NB4 (cell line): ENCODE data around the gene EI24.

Source experiments
- DNase-seq: peaks from one replicate; pipeline ENCODE4 v3.0.0; 2010; ENCODE audit warnings: low read depth
- H3K4me3 ChIP-seq: one replicate; pipeline ENCODE4 v1.5.1; 2011; ENCODE audit warnings: mild to moderate bottlenecking, low read depth, low read length, moderate library complexity
- MAX ChIP-seq: IDR thresholded peaks from 2 replicates; pipeline ENCODE4 v1.6.1; 2011; ENCODE audit warnings: low read depth, low read length
- MYC ChIP-seq: IDR thresholded peaks from 2 replicates; pipeline ENCODE4 v1.6.1; 2011; ENCODE audit warnings: low read depth, low read length
- POLR2A ChIP-seq: IDR thresholded peaks from 2 replicates; pipeline ENCODE4 v1.6.1; 2011; ENCODE audit warnings: mild to moderate bottlenecking; ENCODE audit not compliant: insufficient read length; ENCODE audit errors: extremely low read depth
- TF ChIP-seq, protein P1 (sequence below): IDR thresholded peaks from one replicate; pipeline ENCODE4 v1.5.1; 2012; ENCODE audit warnings: low read depth, low read length

EI24 gene

GRCh38 chr11:125559888-125560287 lies 9.4 kb upstream of the EI24 start:
- no peak for TF ChIP-seq MYC
- TF ChIP-seq MAX = no peak
- TF ChIP-seq, protein P1, sequence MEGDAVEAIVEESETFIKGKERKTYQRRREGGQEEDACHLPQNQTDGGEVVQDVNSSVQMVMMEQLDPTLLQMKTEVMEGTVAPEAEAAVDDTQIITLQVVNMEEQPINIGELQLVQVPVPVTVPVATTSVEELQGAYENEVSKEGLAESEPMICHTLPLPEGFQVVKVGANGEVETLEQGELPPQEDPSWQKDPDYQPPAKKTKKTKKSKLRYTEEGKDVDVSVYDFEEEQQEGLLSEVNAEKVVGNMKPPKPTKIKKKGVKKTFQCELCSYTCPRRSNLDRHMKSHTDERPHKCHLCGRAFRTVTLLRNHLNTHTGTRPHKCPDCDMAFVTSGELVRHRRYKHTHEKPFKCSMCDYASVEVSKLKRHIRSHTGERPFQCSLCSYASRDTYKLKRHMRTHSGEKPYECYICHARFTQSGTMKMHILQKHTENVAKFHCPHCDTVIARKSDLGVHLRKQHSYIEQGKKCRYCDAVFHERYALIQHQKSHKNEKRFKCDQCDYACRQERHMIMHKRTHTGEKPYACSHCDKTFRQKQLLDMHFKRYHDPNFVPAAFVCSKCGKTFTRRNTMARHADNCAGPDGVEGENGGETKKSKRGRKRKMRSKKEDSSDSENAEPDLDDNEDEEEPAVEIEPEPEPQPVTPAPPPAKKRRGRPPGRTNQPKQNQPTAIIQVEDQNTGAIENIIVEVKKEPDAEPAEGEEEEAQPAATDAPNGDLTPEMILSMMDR = no peak
- no peak for TF ChIP-seq POLR2A
- no peak overlapping the region for H3K4me3 ChIP-seq
- no peak for DNase-seq

- H3K4me3 ChIP-seq = no peak overlapping the region
- TF ChIP-seq POLR2A (no peak), MYC (no peak), MAX (no peak)
- TF ChIP-seq, protein P1 = no peak
Observed at GRCh38 chr11:125561924-125562323, 7.4 kb upstream of the EI24 start.

DNA sequence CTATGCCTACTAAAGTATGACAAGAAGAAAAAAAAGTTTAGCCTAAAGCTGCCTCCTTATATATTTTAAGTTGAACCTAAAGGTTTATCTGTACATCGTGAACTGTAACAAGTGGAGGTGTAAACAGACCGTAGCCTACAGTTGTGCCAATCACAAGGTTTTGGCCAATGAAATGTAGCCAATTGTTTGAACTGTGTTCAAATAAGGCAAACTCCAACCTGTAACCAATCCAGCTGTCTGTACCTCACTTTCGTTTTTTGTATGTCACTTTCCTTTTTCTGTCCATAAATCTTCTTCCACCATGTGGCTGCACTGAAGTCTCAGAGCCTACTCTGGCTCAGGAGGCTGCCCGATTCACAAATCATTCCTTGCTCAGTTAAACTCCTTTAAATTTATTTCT lies 6.8 kb upstream of the EI24 start:
- H3K4me3 ChIP-seq = no peak overlapping the region
- TF ChIP-seq, protein P1 = no peak
- TF ChIP-seq MYC (no peak), POLR2A (no peak), MAX (no peak)
- DNase-seq = no peak

More at GRCh38 chr11:125561924-125562323, 7.4 kb upstream of the EI24 start:
- no peak for DNase-seq

DNA sequence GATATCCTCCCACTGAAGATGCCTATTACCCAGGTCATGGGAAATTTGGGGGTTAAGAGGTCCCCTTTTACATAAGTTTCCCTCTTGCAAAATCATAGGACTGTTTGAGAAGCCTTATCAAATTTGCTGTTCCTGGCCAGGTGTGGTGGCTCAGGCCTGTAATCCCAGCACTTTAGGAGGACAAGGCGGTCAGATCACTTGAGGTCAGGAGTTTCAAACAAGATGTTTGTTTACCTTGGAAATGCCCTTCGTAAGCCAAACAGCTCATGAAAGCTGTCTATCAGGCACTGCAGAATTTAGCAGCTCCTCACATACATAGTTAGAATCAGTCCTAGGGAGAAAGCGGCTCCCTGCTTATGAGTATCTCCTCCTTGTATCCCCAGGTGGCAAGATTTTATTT lies 4.9 kb upstream of the EI24 start:
- H3K4me3 ChIP-seq = no peak overlapping the region
- no peak for DNase-seq
- TF ChIP-seq, protein P1 = no peak
- no peak for TF ChIP-seq POLR2A
- no peak for TF ChIP-seq MAX
- no peak for TF ChIP-seq MYC

DNA sequence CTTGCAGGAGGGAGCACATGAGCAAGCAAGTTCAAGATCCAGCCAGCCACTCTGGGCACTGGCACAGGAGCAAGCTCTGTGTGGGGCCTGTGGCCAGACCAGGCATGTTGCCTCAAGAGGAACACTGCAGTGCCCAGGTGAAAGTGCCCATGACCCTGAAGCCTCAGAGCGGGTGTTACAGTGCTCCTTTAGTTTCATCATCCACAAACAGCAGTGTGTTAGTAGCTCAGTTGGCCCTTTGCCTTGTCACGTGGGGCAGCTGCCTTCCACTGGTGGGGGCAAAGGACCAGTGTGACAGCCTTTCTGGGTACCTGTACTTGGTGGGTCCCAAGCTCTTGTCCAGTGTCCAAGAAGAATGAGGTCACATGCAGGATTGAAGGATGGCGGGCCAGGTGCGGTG lies 3.0 kb upstream of the EI24 start:
- DNase-seq = no peak
- TF ChIP-seq, protein P1 = no peak
- TF ChIP-seq POLR2A (no peak), MAX (no peak), MYC (no peak)
- H3K4me3 ChIP-seq = no peak overlapping the region

- peak; percentile 14 for DNase-seq
- TF ChIP-seq MYC (no peak), MAX (no peak), POLR2A (no peak)
- TF ChIP-seq, protein P1 = no peak
- H3K4me3 ChIP-seq = peak overlapping the region; percentile 96
Observed at GRCh38 chr11:125569915-125570621, 791 bp downstream of the EI24 start.
